IgD-negative memory B cell (primary cell): ENCODE data around the gene FKBP1A. TPM values are rescaled to one million over a fixed set of nuclear protein-coding genes. Genes with fewer than 3 reads are reported as not detected.

Experiments used
- H3K27ac Mint-ChIP-seq, 3 donors: one replicate each; pipeline ENCODE4 v1.8.0; 2020 to 2022; ENCODE audit warnings: mild to moderate bottlenecking in 3 of 3, mixed read lengths in 3 of 3, moderate library complexity in 1 of 3
- H3K27me3 Mint-ChIP-seq: one replicate; pipeline ENCODE4 v1.8.0; 2021; ENCODE audit warnings: mixed read lengths
- H3K36me3 Mint-ChIP-seq: one replicate; pipeline ENCODE4 v1.8.0; 2020; ENCODE audit warnings: mild to moderate bottlenecking, mixed read lengths
- H3K4me1 Mint-ChIP-seq, 3 donors: one replicate each; pipeline ENCODE4 v1.8.0; 2020 to 2022; ENCODE audit warnings: mixed read lengths in 3 of 3, mild to moderate bottlenecking in 1 of 3
- H3K4me3 Mint-ChIP-seq, 4 donors: one replicate each; pipeline ENCODE4 v1.8.0; 2020 to 2022; ENCODE audit warnings: mild to moderate bottlenecking in 4 of 4, mixed read lengths in 4 of 4, moderate library complexity in 3 of 4
- H3K9me3 Mint-ChIP-seq, 3 donors: one replicate each; pipeline ENCODE4 v1.8.0; 2020 to 2021; ENCODE audit warnings: mixed read lengths in 3 of 3, mild to moderate bottlenecking in 1 of 3
- polyA plus RNA-seq: library from polyadenylated mRNA; unstranded; fragments of 300-500 nt; fragmentation: Illumina TruSeq; gene quantifications from one replicate; pipeline ENCODE4 v1.2.3, GENCODE V29; 2021

FKBP1A gene
- polyA plus RNA-seq, 1 donor from 2014 or later, result 36.1 TPM

DNA sequence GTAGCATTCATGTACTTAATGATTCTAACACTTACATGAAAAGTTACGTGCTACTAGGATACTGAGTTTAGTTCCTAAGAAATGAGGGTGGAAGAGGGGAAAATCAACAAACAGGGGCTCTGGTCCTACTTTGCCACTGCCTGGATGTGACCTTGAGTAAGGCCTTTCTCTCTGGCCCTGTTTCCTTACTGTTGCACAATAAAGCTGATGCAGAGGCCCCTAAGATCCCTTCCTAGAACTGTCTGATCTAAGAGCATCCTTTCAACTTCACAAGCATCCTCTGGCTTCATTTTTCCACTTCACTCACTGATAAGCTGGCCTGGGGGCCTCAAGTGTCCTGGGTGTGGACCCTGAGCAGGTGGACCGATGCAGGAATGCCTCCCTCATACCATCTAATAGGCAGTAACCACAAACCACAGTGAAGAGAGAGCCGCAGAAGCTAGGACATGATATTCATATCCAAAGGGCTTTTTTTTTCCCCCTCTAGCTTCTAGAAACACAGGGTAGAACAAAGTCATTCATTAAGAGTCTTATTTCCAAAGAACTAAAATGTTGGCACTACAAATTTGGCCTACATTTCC is 21.6 kb downstream of the FKBP1A start:
- H3K27ac Mint-ChIP-seq, result peak overlapping the region in 1 of 3 donors; percentile 47
- H3K4me3 Mint-ChIP-seq, result no peak overlapping the region
- peaks cover 5% of the 10 kb centered on the region for H3K36me3 Mint-ChIP-seq
- no peaks in the 10 kb centered on the region for H3K9me3 Mint-ChIP-seq
- no peaks in the 10 kb centered on the region for H3K27me3 Mint-ChIP-seq
- peaks cover 6 to 17% (median 6%) of the 10 kb centered on the region in 3 donors for H3K4me1 Mint-ChIP-seq

DNA sequence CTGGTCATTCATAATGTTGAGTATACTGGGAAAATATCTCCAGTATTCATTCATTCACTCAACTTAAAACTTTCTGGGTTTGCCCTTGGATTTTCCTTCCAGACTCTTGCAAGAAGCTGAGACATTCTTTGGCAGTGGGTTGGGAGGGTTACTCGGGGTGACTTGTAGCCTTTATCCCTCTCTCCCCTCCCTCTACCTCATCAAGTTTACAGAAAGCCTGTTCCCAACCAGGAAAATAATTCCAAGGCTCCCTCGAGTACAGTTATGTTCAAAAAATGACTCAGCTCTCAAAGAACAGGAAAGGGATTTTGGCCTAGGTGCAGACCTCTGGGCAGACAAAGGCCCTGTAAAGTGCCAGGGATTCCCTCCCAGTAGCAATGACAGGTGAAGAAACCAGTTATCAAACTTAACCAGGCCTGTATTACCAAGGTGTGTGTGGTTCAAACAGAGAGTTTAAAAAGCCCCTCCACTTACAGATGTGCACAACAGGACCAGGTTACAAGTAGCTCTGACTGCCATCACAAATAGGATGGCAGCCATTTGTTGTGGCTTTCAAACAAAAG is 22.2 kb downstream of the FKBP1A start:
- Mint-ChIP-seq H3K4me1 (peaks cover 0 to 10% (median 5%) of the 10 kb centered on the region in 3 donors), H3K27me3 (no peaks in the 10 kb centered on the region)

DNA sequence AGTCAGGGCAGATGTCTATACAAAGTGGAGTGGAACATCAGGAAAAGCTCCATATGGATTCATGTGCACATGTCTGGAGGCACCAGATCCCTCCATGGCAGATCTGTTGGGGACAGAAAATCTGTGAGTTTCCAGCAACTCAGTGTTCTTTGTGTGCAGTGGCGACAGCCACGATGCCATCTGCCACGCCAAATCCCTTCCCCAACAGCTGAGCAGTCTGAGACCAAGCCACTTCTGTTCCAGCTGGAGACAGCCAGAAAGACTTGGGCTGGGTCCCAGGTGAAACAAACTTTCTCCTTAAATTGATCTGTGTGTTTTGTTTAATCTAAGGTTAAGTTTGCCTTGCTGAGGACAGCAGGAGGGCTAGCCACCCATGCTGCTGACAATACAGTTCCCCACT is 22.9 kb downstream of the FKBP1A start:
- Mint-ChIP-seq H3K9me3 (no peaks in the 10 kb centered on the region), H3K4me1 (peaks cover 0 to 7% (median 2%) of the 10 kb centered on the region in 3 donors), H3K27me3 (no peaks in the 10 kb centered on the region), H3K27ac (peak overlapping the region in 1 of 3 donors; percentile 67), H3K36me3 (peaks cover 5% of the 10 kb centered on the region), H3K4me3 (no peak overlapping the region)

More for the DNA sequence above, 22.2 kb downstream of the FKBP1A start:
- H3K36me3 Mint-ChIP-seq, result peaks cover 5% of the 10 kb centered on the region
- H3K4me3 Mint-ChIP-seq, result no peak overlapping the region
- no peak overlapping the region for H3K27ac Mint-ChIP-seq
- no peaks in the 10 kb centered on the region for H3K9me3 Mint-ChIP-seq

DNA sequence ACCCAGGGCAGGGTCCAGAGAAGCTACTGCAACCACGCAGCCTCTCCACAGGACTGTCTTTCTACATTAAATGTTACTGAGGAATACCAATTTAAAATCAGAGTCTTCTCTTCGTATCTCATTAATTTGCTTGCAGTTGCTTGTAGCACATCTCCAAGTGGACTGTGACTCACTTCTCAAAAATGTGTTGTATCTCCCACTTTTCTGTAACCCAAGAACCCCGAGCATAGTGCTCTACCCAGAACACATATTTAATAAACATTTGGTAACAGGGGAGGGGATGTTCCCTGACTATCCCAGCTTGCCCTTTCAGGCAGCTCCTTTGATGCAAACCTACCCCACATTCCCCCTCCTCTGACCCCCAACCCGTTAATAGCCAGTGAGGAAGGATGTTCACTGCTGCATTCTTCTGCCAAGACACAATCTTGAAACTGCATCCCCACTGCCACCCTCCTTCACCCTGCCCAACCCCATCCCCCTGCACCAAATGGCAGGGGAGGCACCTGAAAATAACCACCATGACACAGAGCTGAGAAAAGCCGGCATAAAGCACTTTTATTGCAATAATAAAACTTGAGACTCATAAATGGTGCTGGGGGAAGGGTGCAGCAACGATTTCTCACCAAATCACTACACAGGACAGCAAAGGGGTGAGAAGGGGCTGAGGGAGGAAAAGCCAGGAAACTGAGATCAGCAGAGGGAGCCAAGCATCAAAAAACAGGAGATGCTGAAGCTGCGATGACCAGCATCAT is 24.2 kb downstream of the FKBP1A start:
- Mint-ChIP-seq H3K27ac (peak overlapping the region in 1 of 3 donors; percentile 13), H3K4me1 (peaks cover 8 to 15% (median 11%) of the 10 kb centered on the region in 3 donors)

DNA sequence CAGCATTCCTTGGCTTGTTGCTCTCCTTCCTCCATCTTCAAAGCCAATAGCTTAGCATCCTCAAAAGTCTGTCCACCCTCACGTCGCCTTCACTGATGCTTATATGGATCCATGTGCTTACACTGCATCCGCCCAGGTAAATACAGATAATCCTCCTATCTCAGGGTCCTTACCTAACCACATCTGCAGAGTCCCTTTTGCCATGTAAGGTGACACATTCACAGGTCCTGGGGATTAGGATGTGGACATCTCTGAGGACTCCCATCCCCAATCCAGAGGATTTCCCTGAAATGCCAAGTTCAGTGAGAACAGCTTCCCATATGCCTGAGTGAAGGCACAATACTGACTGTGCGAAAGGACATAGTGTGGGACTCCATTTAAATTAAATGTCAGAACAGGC is 25.4 kb downstream of the FKBP1A start:
- H3K36me3 Mint-ChIP-seq, result peaks cover 3% of the 10 kb centered on the region
- no peaks in the 10 kb centered on the region for H3K9me3 Mint-ChIP-seq
- H3K4me3 Mint-ChIP-seq, result no peak overlapping the region
- no peaks in the 10 kb centered on the region for H3K27me3 Mint-ChIP-seq
- no peak overlapping the region for H3K27ac Mint-ChIP-seq
- H3K4me1 Mint-ChIP-seq, result peaks cover 8 to 16% (median 14%) of the 10 kb centered on the region in 3 donors

More for the DNA sequence above, 24.2 kb downstream of the FKBP1A start:
- Mint-ChIP-seq H3K27me3 (no peaks in the 10 kb centered on the region), H3K9me3 (no peaks in the 10 kb centered on the region), H3K36me3 (peaks cover 5% of the 10 kb centered on the region), H3K4me3 (no peak overlapping the region)

DNA sequence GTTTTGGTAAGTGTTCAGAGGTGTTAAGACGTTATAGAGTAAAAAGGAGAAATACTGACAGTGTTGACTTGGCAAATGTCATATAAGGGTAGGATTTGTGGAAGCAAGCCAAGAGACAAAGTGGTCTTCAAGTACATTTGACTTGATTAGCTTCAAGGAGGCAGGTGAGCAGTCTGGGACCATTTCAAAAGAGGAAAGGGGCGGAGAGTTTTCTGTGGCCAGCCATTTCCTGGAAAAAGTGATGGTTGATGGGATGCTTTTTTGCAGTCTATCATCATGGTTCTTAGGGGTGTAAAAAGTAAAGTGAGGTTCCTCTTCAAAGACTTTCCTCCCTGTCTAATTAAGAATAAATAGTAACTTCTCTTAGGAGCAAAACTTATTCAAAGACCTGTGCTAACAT is 28.7 kb downstream of the FKBP1A start:
- H3K4me3 Mint-ChIP-seq, result no peak overlapping the region

DNA sequence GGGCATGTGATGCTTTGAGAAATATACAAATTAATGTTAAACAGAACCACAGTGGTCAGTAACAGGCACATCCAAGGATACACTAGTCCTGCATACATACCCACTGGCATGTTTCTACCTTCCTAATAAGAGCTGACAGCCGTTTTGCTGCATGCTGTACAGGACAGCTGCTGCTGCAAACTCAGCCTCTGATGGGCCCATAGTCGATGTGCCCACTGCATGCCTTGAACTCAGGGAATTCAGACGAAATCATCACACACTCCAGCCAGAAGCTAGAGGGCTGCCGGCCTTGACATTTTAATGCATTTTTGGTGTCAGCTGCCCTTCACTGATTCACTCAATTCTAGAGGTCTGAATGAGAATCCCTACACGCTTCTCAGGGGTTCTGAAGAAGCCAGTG is 29.3 kb downstream of the FKBP1A start:
- H3K27ac Mint-ChIP-seq, result no peak overlapping the region
- no peak overlapping the region for H3K4me3 Mint-ChIP-seq
- peaks cover 9 to 25% (median 18%) of the 10 kb centered on the region in 3 donors for H3K4me1 Mint-ChIP-seq
- no peaks in the 10 kb centered on the region for H3K9me3 Mint-ChIP-seq
- peaks cover 10% of the 10 kb centered on the region for H3K36me3 Mint-ChIP-seq
- no peaks in the 10 kb centered on the region for H3K27me3 Mint-ChIP-seq

More for the DNA sequence above, 28.7 kb downstream of the FKBP1A start:
- no peaks in the 10 kb centered on the region for H3K27me3 Mint-ChIP-seq
- peaks cover 7 to 21% (median 18%) of the 10 kb centered on the region in 3 donors for H3K4me1 Mint-ChIP-seq
- no peaks in the 10 kb centered on the region for H3K9me3 Mint-ChIP-seq
- H3K27ac Mint-ChIP-seq, result peak overlapping the region in 2 of 3 donors; percentile 3 to 23
- H3K36me3 Mint-ChIP-seq, result peaks cover 7% of the 10 kb centered on the region

DNA sequence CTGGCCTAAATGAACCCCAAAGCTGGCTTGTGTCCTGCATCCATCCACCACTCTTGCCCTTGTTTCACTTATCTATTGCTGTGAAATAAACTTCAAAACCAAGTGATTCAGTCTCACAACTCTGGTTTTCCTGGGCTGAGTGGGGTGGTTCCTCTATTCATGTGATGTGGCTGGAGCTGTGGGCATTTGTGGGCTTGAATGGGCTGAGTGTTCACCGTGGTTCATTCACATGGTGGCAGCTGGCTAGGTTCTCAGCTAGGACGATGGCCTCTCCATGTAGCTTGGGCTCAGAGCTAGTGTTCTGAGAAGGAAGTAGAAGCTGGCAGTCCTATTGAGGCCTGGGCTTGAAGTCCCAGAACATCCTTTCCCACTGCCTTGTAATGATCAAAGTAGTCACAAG is 30.4 kb downstream of the FKBP1A start:
- Mint-ChIP-seq H3K4me3 (no peak overlapping the region), H3K27me3 (no peaks in the 10 kb centered on the region), H3K36me3 (peaks cover 11% of the 10 kb centered on the region), H3K4me1 (peaks cover 10 to 33% (median 18%) of the 10 kb centered on the region in 3 donors), H3K9me3 (no peaks in the 10 kb centered on the region), H3K27ac (peak overlapping the region in 1 of 3 donors; percentile 53)

DNA sequence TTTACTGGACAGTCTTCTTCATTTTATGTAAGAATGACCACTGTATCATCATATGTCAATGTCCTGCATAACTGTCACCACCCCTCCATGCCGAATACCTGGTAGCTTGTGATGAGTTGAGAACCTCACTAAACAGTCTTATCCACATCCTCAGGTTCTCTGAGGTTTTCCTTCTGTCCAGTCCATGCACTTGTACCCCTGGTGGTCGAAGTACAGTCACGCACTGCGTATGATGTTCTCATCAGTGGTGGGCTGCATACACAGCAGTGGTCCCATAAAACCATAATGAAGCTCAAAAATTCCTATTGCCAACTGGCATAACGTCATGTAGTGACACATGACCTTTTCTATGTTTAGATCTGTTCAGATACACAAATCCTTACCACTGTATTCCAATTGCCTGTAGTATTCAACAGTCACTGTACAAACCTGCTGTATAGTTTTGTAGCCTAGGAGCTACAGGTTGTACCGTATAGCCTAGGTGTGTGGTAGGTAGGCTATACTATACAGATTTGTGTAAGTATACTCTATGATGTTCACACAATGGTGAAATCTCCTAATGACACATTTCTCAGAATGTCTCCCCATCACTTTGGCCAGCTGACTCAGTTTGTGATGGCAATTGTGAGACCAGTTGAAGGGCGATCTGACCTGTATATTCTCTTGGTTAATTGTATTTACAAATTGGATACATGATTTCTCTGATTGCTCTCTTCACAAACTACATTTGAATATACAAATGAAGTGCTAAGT is 32.6 kb downstream of the FKBP1A start:
- Mint-ChIP-seq H3K4me1 (peaks cover 10 to 33% (median 18%) of the 10 kb centered on the region in 3 donors), H3K36me3 (peaks cover 14% of the 10 kb centered on the region), H3K4me3 (no peak overlapping the region), H3K9me3 (no peaks in the 10 kb centered on the region), H3K27me3 (no peaks in the 10 kb centered on the region), H3K27ac (no peak overlapping the region)

DNA sequence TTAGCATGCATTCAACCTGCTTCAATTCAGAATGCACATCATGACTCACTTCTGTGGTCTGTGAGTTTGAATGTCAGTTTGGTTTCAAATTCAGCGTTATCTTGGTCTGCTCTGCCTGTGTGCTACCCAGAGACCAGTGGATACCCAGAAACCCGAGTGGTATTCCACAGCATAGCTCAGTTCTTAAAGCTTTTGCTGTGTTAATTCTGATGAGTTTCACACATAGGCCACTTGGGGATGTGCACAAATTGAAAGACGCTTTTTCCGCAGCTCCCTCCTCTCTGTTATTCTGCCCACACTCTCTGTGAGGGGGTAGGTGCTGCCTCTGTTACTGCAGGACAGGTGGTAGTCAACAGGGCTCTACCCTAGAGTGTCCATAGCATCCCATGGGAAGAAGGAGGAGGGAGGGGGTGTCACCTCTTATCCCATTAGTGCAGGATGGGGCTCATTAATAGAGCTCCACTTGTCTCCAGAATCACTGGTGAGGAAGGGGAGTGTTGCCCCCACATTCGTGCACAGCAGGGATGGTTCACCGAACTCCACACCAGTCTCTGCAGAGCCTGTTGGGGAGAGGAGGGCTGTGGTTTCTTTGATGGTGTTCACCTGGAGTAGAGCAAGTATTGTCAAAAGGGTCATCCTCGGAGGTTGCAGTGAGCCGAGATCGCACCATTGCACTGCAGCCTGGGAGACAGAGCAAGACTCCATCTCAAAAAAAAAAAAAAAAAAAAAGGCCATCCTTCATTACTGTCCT is 34.8 kb downstream of the FKBP1A start:
- Mint-ChIP-seq H3K9me3 (no peaks in the 10 kb centered on the region), H3K4me3 (no peak overlapping the region), H3K27ac (peak overlapping the region in 1 of 3 donors; percentile 13), H3K36me3 (peaks cover 22% of the 10 kb centered on the region), H3K4me1 (peaks cover 4 to 21% (median 4%) of the 10 kb centered on the region in 3 donors), H3K27me3 (no peaks in the 10 kb centered on the region)

DNA sequence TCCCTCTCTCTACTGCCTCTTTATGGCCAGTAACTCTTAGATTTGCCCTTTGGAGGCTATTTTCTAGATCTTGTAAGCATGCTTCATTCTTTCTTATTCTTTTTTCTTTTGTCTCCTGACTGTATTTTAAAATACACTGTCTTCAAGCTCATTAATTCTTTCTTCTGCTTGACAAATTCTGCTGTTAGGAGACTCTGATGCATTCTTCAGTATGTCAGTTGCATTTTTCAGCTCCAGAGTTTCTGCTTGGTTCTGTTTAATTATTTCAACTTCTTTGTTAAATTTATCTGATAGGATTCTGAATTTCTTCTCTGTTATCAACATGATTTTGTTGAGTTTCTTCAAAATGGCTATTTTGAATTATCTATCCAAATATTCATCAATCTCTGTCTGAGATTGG is 38.9 kb downstream of the FKBP1A start:
- Mint-ChIP-seq H3K27me3 (no peaks in the 10 kb centered on the region), H3K4me3 (no peak overlapping the region), H3K9me3 (peaks cover 0 to 4% (median 0%) of the 10 kb centered on the region in 3 donors), H3K27ac (no peak overlapping the region), H3K36me3 (peaks cover 31% of the 10 kb centered on the region), H3K4me1 (peaks cover 4 to 19% (median 7%) of the 10 kb centered on the region in 3 donors)

DNA sequence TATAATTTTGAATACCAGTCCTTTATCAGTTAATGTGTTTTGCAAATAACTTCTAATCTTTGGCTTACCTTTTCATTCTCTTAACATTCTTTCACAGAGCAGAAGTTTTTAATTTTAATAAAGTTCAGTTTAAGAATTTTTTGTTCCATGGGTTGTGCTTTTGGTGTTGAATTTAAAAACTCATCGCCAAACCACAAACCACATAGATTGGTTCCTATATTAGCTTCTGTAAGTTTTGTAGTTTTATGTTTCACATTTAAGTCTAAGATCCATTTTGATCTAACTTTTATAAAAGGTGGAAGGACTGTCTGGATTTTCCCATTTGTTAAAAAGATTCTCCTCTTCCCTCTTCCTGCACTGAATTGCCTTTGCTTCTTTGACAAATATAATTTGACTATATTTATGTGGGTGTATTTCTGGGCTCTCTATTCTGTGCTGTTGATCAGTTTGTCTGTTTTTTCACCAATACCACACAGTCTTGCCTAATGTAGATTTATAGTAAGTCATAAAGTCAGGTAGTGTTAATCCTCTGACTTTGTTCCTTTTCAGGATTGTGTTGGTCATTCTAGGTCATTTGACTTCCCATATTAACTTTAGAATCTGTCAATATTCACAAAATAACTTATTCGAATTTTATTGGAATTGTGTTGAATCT is 46.4 kb downstream of the FKBP1A start:
- H3K4me3 Mint-ChIP-seq, result no peak overlapping the region
- no peaks in the 10 kb centered on the region for H3K27me3 Mint-ChIP-seq
- H3K9me3 Mint-ChIP-seq, result peaks cover 1 to 4% (median 2%) of the 10 kb centered on the region in 3 donors
- H3K4me1 Mint-ChIP-seq, result peaks cover 4 to 11% (median 9%) of the 10 kb centered on the region in 3 donors
- no peak overlapping the region for H3K27ac Mint-ChIP-seq
- H3K36me3 Mint-ChIP-seq, result peaks cover 16% of the 10 kb centered on the region

DNA sequence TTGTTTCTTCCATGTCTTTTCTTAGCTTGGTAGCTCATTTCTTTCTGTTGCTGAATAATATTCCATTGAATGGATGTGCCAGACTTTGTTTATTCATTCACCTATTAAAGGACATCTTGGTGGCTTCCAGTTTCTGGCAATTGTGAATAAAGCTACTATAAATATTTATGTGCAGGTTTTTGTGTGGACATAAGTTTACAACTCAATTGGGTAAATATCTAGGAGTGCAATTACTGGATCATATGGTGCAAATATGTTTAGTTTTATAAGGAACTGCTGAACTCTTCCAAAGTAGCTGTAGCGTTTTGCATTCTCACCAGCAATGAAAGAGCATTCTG is 47.1 kb downstream of the FKBP1A start:
- peak overlapping the region in 1 of 3 donors; percentile 4 for H3K27ac Mint-ChIP-seq
- H3K27me3 Mint-ChIP-seq, result no peaks in the 10 kb centered on the region
- H3K4me3 Mint-ChIP-seq, result no peak overlapping the region
- H3K36me3 Mint-ChIP-seq, result peaks cover 13% of the 10 kb centered on the region
- H3K9me3 Mint-ChIP-seq, result peaks cover 1 to 4% (median 2%) of the 10 kb centered on the region in 3 donors
- peaks cover 6 to 11% (median 9%) of the 10 kb centered on the region in 3 donors for H3K4me1 Mint-ChIP-seq
